Measurements from ENCODE around the gene CD80.

GRCh38 chr3:119571688-119572087, 12.3 kb upstream of the CD80 start:
- TF ChIP-seq POLR2A (IDR thresholded peaks at IDR 0.05) (no peak), CTCF (IDR thresholded peaks at IDR 0.05) (no peak), EP300 (IDR thresholded peaks at IDR 0.05) (no peak)

All from ovary (tissue), 3 donors.